Fibroblast of pulmonary artery (primary cell): ENCODE results near the gene ZNF467.

Experiments used
- DNase-seq: peaks from one replicate; pipeline ENCODE4 v3.0.0-alpha.2; 2010; ENCODE audit warnings: low read depth
- H3K4me3 ChIP-seq: replicated peaks from 2 replicates; pipeline ENCODE4 v1.5.1; 2011; ENCODE audit warnings: low read depth, mild to moderate bottlenecking, control low read depth, low read length, moderate library complexity
- TF ChIP-seq, protein P1 (sequence below): IDR thresholded peaks from 2 replicates; pipeline ENCODE4 v1.5.1; 2011; ENCODE audit warnings: mild to moderate bottlenecking, control low read depth, low read length, inconsistent platforms; ENCODE audit errors: missing control alignments

Gene ZNF467

DNA sequence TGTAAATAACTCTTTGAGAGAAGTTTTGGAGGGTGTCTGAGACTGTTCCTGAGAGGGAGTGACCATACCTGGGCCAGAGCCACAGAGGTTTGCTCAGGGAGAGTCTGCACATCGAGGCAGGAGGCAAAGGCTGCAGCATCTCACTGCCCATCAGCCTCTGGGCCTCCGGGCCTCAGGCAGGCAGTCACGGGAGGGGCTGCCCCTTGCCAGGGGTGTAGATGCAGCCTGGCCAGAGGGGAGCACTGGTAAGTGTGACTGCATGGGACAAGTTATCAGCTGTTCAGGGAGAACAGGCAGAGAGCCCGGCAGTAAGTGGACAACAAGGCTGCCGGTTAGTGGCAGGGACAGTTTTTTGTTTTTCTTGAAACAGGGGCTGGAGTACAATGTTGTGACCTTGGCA lies 55.9 kb downstream of the ZNF467 start:
- no peak for DNase-seq
- TF ChIP-seq, protein P1, sequence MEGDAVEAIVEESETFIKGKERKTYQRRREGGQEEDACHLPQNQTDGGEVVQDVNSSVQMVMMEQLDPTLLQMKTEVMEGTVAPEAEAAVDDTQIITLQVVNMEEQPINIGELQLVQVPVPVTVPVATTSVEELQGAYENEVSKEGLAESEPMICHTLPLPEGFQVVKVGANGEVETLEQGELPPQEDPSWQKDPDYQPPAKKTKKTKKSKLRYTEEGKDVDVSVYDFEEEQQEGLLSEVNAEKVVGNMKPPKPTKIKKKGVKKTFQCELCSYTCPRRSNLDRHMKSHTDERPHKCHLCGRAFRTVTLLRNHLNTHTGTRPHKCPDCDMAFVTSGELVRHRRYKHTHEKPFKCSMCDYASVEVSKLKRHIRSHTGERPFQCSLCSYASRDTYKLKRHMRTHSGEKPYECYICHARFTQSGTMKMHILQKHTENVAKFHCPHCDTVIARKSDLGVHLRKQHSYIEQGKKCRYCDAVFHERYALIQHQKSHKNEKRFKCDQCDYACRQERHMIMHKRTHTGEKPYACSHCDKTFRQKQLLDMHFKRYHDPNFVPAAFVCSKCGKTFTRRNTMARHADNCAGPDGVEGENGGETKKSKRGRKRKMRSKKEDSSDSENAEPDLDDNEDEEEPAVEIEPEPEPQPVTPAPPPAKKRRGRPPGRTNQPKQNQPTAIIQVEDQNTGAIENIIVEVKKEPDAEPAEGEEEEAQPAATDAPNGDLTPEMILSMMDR = no peak
- no peak overlapping the region for H3K4me3 ChIP-seq

- DNase-seq = no peak
- TF ChIP-seq, protein P1 = no peak
- H3K4me3 ChIP-seq = no peak overlapping the region
Observed at GRCh38 chr7:149716932-149717307, 56.5 kb downstream of the ZNF467 start.

DNA sequence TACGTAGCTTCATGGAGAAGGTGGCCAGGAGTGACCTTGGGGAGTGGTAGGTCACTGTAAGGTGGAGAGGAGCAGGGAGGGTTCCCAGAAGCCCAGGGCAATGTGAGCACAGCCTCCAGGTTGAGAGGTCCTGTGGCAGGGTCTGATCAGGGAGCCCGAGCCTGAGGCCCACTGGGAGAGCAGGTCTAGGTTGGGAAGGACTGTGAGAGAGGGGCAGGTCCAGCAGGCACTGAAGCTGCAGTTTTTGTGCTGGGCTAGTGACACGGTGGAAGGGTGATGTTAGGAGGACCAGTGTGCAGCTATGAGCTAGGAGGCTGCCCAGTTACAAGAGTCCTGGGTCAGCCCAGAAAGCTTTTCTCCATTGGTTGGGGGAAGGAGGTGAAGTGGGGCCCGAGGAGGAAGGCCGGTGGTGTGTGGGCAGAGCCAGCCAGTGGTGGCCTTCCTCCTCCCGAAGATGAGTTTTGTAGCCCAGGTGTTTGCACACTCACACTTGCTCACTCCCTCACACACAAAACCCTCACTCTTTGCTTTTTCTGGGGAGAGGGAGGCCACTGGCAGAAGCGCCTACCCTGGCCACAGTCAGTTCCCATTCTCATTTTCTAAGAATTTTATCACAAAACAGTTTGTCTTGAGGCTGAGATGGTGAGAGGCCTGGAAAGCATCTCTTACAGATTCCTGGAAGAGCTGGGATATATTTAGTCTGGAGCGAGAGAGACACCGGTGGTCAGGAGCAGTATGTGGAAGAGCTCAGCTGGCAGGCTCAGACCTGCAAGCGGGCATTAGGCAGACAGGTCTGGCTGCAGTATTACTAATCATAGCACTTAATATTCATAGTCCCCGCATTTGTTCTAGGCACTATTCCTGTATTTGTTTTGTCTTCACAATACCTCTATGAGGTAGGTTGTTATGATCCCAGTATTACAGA lies 57.1 kb downstream of the ZNF467 start:
- TF ChIP-seq, protein P1 = no peak
- peak overlapping the region; percentile 70 for H3K4me3 ChIP-seq

DNA sequence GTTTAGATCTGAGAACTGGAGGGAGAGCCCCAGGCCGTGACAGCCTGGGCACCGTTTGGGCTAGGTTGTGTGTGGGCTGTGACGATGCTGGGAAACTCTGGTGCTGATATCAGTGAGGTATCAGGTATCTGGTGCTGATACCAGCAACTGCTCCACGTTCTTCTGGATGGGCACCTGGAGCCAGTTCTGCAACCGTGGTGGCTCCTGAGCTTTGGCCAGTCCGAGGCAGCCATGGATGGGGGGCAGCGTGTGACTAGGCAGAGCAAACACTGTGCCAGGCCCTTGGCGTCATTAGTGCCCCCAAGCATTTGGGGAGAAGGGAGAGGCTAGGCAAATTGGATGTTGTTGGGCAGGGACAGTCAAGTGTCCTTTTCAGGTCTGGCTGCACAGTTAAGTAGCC lies 57.9 kb downstream of the ZNF467 start:
- TF ChIP-seq, protein P1 = no peak
- H3K4me3 ChIP-seq = peak overlapping the region; percentile 70
- no peak for DNase-seq

More for the DNA sequence above, 57.1 kb downstream of the ZNF467 start:
- DNase-seq = no peak

DNA sequence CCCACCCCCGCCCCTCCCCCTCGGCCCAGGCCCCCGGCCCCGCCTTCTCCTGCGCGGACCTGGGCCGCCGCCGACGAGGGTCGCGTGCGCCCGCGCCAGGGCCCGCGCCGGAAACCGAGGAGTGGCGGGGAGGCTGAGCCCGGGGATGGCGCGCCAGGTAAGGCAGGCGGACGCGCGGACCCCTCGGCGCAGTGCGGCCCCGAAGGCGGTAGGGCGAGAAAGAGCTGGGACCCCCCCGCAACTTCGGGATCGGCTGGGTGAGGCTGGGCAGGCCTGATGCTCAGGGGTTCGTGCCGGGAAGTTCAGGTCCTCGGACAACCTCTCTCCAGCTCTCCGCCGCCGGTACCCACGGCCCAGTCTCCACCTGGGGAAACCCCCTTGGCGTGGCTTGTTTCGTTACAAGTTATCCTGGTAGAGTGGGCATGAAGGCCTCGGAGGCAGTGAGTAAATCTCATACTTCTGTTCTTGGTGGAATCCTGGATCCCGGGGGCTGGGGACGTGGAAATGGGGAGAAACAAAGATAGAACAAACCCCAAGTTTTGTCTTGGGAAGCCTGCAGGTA lies 58.4 kb downstream of the ZNF467 start:
- no peak for DNase-seq

More for the DNA sequence above, 58.4 kb downstream of the ZNF467 start:
- TF ChIP-seq, protein P1 = no peak
- H3K4me3 ChIP-seq = peak overlapping the region; percentile 70
